ENCODE results near the gene AHDC1. TPM values are rescaled to one million over a fixed set of nuclear protein-coding genes. Genes with fewer than 3 reads are reported as not detected.

The AHDC1 gene
- polyA plus RNA-seq, 1 donor (not counting 4 experiments of a cell fraction or from before 2014, with no cell fraction given): 4.2 TPM

- H3K79me2 ChIP-seq (ENCODE audit: control insufficient read depth, insufficient read depth, low read length): peaks cover 43% of the 10 kb centered on the region
- H3K4me1 ChIP-seq (ENCODE audit: control insufficient read depth, extremely low read depth, insufficient read depth, low read length): peaks cover 31% of the 10 kb centered on the region
These were observed 26.3 kb downstream of the AHDC1 start for GRCh38 chr1:27577504-27578188.

DNA sequence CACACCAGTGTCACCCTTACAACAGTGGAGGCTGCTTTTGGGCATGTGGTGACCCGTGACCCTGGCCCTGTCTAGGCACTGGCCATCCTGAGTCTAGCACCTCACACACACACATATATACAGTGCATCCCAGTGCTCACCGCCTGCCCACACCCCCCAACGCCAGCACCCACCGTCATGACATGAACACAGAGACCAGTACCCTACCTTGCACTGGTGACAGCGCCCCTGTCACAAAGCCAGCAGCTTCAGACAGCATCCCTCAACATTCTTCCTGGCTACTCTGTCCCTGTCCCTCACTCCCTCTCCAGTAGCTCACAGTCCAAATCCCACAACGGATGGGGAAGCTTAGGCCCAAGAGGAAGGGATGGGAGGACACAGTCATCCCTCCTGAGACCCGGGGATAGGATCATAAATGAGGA is 27.1 kb downstream of the AHDC1 start:
- Histone ChIP-seq H3K36me3 (ENCODE audit: control insufficient read depth in 2 of 2, extremely low read depth in 1 of 2, insufficient read depth in 2 of 2, low read length in 2 of 2) (peaks cover 0 to 6% of the 10 kb centered on the region in 2 experiments), H3K9ac (ENCODE audit: control insufficient read depth, extremely low read depth, insufficient read depth, low read length) (no peak overlapping the region), H3K9me3 (ENCODE audit: control insufficient read depth, low read depth, low read length) (no peaks in the 10 kb centered on the region), H3K79me2 (ENCODE audit: control insufficient read depth, insufficient read depth, low read length) (peaks cover 44% of the 10 kb centered on the region), H3K4me2 (ENCODE audit: control insufficient read depth, extremely low read depth, insufficient read depth, low read depth, low read length) (peak overlapping the region; percentile 85), H4K20me1 (ENCODE audit: control insufficient read depth, extremely low read depth, insufficient read depth, low read length) (no peaks in the 10 kb centered on the region), H2AFZ (ENCODE audit: control insufficient read depth, low read length) (no peak overlapping the region), H3K4me3 (ENCODE audit: control insufficient read depth in 2 of 3, extremely low read depth in 1 of 3, insufficient read depth in 2 of 3, low read depth in 1 of 3, low read length in 3 of 3) (no peak overlapping the region), H3K4me1 (ENCODE audit: control insufficient read depth, extremely low read depth, insufficient read depth, low read length) (peaks cover 40% of the 10 kb centered on the region), H3K27ac (ENCODE audit: control insufficient read depth, insufficient read depth, low read length) (no peak overlapping the region), H3K9me1 (ENCODE audit: control insufficient read depth, extremely low read depth, insufficient read depth, low read length) (no peaks in the 10 kb centered on the region), H3K27me3 (ENCODE audit: control insufficient read depth, extremely low read depth, insufficient read depth, low read length) (no peaks in the 10 kb centered on the region)
- TF ChIP-seq EZH2 (IDR thresholded peaks at IDR 0.05; ENCODE audit: low read length): no peak
- TF ChIP-seq, protein P1, sequence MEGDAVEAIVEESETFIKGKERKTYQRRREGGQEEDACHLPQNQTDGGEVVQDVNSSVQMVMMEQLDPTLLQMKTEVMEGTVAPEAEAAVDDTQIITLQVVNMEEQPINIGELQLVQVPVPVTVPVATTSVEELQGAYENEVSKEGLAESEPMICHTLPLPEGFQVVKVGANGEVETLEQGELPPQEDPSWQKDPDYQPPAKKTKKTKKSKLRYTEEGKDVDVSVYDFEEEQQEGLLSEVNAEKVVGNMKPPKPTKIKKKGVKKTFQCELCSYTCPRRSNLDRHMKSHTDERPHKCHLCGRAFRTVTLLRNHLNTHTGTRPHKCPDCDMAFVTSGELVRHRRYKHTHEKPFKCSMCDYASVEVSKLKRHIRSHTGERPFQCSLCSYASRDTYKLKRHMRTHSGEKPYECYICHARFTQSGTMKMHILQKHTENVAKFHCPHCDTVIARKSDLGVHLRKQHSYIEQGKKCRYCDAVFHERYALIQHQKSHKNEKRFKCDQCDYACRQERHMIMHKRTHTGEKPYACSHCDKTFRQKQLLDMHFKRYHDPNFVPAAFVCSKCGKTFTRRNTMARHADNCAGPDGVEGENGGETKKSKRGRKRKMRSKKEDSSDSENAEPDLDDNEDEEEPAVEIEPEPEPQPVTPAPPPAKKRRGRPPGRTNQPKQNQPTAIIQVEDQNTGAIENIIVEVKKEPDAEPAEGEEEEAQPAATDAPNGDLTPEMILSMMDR (optimal IDR thresholded peaks at IDR 0.05 in 1 of 3, IDR thresholded peaks at IDR 0.05 in 1 of 3, conservative IDR thresholded peaks at IDR 0.05 in 1 of 3; ENCODE audit: extremely low read depth in 1 of 3, insufficient read depth in 2 of 3, low read length in 3 of 3): no peak
- FAIRE-seq (no peak), DNase-seq (ENCODE audit: low read depth, low spot score) (no peak)
- dilution Hi-C loops (cut with MboI; ENCODE audit: extremely low pct_ligation_motif_present, low sequenced_read_pairs): loop anchor here (25.0 kb wide), 1 partner anchor 165 kb away; no protein-coding TSS in a partner anchor

More at GRCh38 chr1:27577504-27578188, 26.3 kb downstream of the AHDC1 start:
- FAIRE-seq: no peak
- TF ChIP-seq EZH2 (IDR thresholded peaks at IDR 0.05; ENCODE audit: low read length): no peak
- TF ChIP-seq, protein P1 (optimal IDR thresholded peaks at IDR 0.05 in 1 of 3, IDR thresholded peaks at IDR 0.05 in 1 of 3, conservative IDR thresholded peaks at IDR 0.05 in 1 of 3; ENCODE audit: extremely low read depth in 1 of 3, insufficient read depth in 2 of 3, low read length in 3 of 3): no peak
- H3K9me1 ChIP-seq (ENCODE audit: control insufficient read depth, extremely low read depth, insufficient read depth, low read length): no peaks in the 10 kb centered on the region
- peaks cover 0 to 9% of the 10 kb centered on the region in 2 experiments for H3K36me3 ChIP-seq (ENCODE audit: control insufficient read depth in 2 of 2, extremely low read depth in 1 of 2, insufficient read depth in 2 of 2, low read length in 2 of 2)
- H3K9me3 ChIP-seq (ENCODE audit: control insufficient read depth, low read depth, low read length): no peaks in the 10 kb centered on the region
- H4K20me1 ChIP-seq (ENCODE audit: control insufficient read depth, extremely low read depth, insufficient read depth, low read length): no peaks in the 10 kb centered on the region
- no peak overlapping the region for H3K9ac ChIP-seq (ENCODE audit: control insufficient read depth, extremely low read depth, insufficient read depth, low read length)
- no peak overlapping the region for H3K4me2 ChIP-seq (ENCODE audit: control insufficient read depth, extremely low read depth, insufficient read depth, low read depth, low read length)
- H3K27me3 ChIP-seq (ENCODE audit: control insufficient read depth, extremely low read depth, insufficient read depth, low read length): no peaks in the 10 kb centered on the region
- H3K27ac ChIP-seq (ENCODE audit: control insufficient read depth, insufficient read depth, low read length): no peak overlapping the region
- no peak overlapping the region for H2AFZ ChIP-seq (ENCODE audit: control insufficient read depth, low read length)
- no peak for DNase-seq (ENCODE audit: low read depth, low spot score)
- H3K4me3 ChIP-seq (ENCODE audit: control insufficient read depth in 2 of 3, extremely low read depth in 1 of 3, insufficient read depth in 2 of 3, low read depth in 1 of 3, low read length in 3 of 3): no peak overlapping the region
- dilution Hi-C loops (cut with MboI; ENCODE audit: extremely low pct_ligation_motif_present, low sequenced_read_pairs): loop anchor here (25.0 kb wide), 1 partner anchor 165 kb away; no protein-coding TSS in a partner anchor
